ENCODE measurements around the gene GRAMD2A.

GRCh38 chr15:72216079-72216478 lies 18.5 kb upstream of the GRAMD2A start:
- TF ChIP-seq EZH2 (IDR thresholded peaks at IDR 0.05; ENCODE audit: borderline replicate concordance, low read length): no peak
- TF ChIP-seq, protein P1, sequence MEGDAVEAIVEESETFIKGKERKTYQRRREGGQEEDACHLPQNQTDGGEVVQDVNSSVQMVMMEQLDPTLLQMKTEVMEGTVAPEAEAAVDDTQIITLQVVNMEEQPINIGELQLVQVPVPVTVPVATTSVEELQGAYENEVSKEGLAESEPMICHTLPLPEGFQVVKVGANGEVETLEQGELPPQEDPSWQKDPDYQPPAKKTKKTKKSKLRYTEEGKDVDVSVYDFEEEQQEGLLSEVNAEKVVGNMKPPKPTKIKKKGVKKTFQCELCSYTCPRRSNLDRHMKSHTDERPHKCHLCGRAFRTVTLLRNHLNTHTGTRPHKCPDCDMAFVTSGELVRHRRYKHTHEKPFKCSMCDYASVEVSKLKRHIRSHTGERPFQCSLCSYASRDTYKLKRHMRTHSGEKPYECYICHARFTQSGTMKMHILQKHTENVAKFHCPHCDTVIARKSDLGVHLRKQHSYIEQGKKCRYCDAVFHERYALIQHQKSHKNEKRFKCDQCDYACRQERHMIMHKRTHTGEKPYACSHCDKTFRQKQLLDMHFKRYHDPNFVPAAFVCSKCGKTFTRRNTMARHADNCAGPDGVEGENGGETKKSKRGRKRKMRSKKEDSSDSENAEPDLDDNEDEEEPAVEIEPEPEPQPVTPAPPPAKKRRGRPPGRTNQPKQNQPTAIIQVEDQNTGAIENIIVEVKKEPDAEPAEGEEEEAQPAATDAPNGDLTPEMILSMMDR (IDR thresholded peaks at IDR 0.05; ENCODE audit: low read length): no peak
